ENCODE measurements around the gene ODAD3.
A peak's percentile ranks its signal among the peaks of the same experiment; 100 is the strongest.
"Not testable (repeated sequence)": the region's sequence is repeated elsewhere in the genome, so short reads cannot be mapped to it uniquely, and the experiment has no call there.

The ODAD3 gene

DNA sequence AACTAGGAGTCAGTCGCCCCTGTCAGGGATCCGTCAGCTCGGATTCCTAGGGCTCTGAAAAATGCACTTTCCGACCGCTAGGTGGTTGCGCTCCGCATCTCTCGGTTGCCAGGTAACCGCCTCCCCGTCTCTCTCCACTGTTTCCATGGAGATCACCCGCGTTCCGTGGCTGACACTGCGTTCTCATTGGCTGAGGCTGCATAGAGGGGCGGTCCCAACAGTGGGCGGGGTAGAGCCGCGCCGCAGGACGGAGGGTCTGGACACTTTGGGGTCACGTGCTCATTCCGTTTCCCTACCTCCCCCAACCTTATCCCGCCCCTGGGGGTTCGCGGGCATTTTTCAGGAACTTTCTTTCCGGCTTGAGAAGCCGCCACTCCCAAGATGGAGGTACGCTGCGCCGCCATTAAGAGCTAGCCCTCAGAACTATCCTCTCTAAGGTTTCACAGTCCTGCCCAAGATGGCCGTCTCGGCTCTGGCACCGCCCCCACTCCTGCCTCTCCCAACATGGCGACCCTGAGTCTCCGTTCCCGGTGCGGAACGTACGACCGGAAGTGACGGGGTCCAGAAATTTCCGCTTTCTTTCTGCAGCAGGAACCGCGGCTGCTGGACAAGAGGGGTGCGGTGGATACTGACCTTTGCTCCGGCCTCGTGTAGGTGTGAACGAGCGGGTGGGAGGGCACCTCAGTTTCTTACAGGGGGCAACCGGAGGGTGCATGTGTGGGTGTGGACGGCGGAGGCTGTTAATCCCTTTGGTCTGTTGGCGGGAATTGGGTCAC is at the start of gene ODAD3, which contains the start of gene PRKCSH:
Gene ODAD3 (minus strand): TSS at position 65 of the 776 bp plus-strand sequence. CDS start 105 bp downstream, outside the sequence.
Gene PRKCSH (plus strand): TSS at position 579 of the 776 bp plus-strand sequence. CDS start 483 bp downstream, outside the sequence.
- DNase-seq (ENCODE audit: low spot score) = peak; percentile 99

DNA sequence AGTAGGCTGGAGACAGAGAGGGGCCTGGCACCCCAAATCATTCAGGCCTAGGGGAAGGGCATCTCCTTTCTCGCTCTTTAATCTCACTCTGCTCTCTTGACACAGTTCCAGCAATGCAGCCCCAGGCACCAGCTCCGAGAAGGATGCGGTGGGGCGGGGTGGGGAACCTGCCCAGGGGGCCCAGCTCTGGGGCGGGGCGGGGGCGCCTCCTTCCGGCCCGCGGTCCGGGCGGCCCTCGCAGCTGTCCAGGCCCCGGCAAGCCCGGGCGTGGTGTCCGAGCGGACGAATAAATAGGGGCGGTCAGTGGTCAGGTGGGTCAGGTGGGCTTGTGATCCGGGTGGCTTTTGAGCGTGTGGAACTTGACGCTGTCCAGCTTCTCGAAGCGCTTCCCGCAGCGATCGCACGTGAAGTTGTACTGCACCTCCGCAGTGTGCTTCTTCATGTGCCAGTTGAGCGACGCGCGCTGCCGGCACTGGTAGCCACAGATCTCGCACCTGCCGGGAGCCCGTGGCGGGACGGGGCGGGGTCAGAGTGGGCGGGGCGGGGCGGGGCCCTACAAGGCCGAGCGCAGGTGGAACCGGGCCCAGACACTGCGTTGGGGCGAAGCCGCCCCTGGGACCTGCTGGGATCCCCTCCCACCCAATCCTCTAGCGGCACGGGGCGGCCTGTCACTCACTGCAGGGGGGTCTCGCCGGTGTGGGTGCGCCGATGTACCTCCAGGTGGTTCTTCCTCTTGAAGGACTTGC is 48.6 kb upstream of the ODAD3 start:
- no peak for DNase-seq (ENCODE audit: low spot score)

DNA sequence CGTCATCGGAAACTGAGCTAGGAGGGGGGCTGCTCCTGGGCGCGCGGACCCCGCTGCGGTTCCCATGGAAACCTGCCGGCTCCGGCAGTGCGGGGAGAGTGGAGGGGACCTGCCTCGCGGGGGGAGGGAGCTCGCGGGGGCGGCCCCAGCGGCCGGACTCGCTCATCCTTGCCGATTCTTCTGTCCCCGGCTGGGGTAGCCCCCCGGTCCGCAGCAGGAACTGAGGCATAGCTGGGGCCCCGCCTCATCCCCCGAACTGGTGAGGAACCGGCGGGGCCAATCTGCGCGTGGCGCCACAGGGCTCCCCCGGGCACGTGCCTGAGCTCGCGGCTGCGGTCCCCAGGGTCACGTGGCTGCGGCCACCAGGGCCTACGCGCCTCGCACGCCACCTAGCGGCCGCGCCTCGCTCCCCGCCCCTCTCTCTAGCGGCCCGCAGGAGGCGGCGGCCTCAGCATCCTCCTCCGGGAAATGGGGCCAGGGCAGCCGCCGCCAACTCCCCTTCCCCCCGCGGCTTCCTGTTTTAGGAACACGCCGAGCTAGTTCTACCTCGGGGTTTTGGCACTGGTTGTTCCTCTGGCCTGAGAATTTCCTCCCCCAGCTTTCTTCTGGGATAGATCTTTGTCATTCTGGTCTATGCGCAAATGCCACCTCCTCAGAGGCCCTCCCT is 47.6 kb upstream of the ODAD3 start:
- peak; percentile 82 for DNase-seq (ENCODE audit: low spot score)

DNA sequence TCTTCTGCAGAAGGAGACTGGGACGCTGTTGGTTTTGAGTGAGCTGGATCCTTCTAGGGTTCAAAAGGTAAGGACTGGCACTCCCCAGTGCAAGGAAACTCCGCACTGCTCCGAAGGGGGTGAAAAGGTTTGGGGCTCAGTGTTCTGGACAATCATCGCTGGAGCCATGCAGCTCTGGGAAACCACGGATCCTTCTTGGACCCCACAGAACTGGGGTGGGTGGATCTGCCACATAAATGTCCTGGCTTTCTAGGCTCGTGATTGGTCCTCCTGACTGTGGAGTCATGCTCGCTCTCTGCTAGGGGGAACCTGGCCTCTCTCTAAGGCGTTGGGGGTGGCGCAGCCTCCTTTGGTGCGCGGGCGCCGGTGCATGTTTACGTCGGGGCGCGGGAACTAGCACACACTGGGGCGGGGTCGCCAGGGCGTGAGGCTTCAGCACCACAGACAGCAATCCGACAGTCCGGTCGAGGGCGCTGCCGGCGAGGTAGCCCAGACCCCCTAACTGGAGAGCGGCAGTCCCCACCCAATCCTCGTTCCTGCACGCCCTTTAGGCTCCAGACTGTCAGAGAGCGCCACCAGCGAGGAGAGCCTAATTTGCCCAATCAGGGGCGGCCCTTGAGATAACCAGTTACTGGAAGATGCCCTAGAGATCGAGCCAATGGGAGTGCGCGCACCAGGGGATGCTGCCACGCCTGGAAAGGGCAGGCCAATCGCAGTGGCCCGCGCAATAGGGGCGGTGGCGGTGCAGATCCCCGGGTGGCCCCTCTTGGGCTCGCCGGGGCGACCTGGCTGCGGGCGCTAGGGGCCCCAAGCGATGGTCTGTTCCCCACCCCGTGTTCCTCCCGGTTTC is 46.8 kb upstream of the ODAD3 start:
- DNase-seq (ENCODE audit: low spot score) = peak; percentile 60

- no peak for DNase-seq (ENCODE audit: low spot score)
Measured at GRCh38 chr19:11480715-11481533, 46.0 kb upstream of the ODAD3 start, which contains the start of gene ELAVL3. Gene ELAVL3 (minus strand): TSS chr19:11481046. CDS start chr19:11480608, 438 bp downstream.

- DNase-seq (ENCODE audit: low spot score) = no peak
Measured at GRCh38 chr19:11479898-11480714, 45.2 kb upstream of the ODAD3 start.

GRCh38 chr19:11479090-11479897 is 44.4 kb upstream of the ODAD3 start:
- DNase-seq (ENCODE audit: low spot score) = no peak

DNA sequence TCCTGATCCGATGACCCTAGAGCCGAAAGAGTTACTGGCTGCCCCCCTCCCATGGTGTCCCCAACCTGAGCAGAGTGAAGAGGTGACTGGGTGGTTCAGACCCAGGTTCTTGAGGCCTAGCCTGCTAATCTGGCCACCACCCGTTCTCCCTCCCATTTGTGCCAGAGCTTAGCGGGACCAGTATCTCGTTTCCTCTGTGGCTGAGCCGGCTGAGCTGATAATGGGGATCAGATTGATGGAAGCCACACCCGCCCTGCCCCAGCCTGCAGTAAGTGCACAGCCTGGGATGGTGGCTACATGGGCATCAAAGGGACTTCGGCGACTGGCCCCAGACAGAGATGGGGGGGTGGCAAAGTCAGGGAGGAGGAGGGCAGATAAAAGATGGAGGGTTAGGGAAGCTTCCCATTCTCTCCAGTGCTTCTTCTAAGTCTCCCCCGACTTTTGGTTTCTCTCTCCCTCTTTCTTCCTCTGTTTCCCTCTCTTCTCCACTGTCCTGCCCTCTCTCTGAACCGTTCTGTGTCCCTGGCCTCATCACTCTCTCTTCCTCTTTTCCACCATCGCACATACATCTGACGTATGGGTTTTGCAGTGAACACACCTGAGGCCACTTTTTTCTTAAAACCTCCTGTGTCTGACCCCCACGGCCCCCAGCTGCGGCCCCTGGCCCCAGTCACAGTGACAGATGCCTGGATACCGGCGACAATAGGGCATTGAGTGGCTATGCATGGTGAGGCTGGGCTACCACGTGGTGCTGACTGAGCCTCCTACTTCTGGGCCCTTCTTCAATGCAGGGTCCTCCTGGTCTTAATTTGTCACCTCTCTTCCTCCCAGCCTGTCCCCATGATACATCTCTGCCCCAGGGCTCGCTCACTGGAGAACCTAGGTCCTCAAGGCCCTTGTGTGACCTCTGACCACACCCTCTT is 43.5 kb upstream of the ODAD3 start:
- DNase-seq (ENCODE audit: low spot score) = no peak

GRCh38 chr19:11475861-11476260 is 40.9 kb upstream of the ODAD3 start:
- no peak for DNase-seq (ENCODE audit: low spot score)

- DNase-seq (ENCODE audit: low spot score) = not testable (repeated sequence)
Measured at GRCh38 chr19:11475343-11475742, 40.4 kb upstream of the ODAD3 start.

DNA sequence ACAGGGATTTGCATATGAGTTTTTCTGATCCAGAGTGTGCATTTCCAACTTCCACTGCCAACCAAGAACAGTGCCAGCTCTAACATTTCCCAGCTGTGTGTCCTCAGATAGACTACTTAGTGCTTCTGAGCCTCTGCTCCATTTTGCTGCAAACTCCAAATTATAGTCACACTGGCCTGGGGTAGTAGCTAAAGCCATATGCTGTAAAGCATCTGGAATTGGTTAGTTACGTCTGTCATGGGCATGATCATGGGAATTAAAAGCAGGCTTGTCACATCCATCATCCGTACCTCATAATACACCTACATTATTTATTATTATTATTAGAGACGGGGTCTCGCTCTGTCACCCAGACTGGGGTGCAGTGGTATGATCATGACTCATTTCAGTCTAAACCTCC is 38.8 kb upstream of the ODAD3 start:
- no peak for DNase-seq (ENCODE audit: low spot score)

DNA sequence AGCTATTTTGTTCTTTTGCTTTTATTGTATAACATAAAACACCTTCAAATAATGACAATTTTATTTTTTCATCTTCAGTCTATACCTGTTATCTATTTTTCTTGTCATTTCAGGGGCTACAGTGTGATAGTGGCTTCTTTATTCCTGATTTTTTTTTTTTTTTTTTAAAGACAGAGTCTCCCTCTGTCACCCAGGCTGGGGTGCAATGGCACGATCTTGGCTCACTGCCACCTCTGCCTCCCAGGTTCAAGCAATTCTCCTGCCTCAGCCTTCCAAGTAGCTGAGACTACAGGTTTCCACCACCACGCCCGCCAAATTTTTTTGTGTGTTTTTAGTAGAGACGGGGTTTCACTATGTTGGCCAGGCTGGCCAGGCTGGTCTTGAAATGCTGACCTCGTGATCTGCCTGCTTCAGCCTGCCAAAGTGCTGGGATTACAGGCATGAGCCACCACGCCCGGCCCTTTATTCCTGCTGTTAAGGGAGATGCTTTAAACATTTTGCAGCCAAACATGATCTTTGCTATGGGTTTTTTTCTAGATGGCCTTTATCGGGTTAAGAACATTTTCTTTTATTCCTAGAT is 33.4 kb upstream of the ODAD3 start:
- not testable (repeated sequence) for DNase-seq (ENCODE audit: low spot score)

DNA sequence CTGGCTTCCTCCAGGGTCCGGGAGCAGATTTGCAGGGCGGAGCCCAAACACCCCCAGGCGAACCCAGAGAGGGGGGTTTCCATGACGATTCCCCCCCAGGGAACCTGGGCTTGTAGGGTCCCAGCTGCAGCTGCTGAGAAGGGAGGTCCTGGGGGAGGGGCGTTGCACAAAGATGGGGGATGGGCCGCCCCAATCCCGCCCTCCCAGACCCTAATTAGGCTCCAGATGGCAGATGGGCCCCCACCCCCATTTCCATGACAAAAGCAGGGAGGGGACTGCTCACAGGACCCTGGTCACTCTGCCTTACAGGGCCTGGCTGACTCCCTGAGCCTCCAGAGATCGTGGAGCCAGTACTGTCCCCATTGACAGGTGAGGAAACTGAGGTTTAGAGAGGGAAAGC is 30.7 kb upstream of the ODAD3 start:
- no peak for DNase-seq (ENCODE audit: low spot score)

DNA sequence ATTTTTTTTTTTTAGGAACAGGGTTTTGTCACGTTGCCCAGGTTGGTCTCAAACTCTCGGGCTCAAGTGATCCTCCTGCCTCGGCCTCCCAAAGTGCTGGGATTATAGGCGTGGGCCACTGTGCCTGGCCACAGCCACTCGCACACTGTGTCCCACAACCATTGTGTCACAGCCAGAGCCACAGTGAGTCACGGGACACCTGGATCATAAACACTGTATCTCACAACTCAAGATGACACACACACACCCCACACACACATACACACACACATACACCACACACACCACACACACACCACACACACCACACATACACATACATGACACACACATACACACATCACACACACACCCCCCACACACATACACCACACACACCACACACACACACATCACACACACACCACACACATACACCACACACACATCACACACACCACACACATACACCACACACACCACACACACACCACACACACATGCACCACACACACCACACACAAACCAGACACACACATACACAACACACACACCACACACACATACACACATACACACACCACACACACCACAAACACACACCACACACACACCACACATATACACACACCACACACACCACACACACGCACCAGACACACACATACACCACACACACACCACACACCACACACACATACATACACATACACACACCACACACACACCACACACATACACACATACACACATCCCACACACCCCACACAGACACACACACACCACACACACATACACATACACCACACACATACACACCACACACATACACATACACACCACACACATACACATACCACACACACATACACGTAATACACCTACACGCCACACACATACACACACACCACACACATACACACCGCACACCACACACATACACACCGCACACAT is 29.7 kb upstream of the ODAD3 start:
- no peak for DNase-seq (ENCODE audit: low spot score)

- no peak for DNase-seq (ENCODE audit: low spot score)
Measured at GRCh38 chr19:11463391-11463790, 28.5 kb upstream of the ODAD3 start.

DNA sequence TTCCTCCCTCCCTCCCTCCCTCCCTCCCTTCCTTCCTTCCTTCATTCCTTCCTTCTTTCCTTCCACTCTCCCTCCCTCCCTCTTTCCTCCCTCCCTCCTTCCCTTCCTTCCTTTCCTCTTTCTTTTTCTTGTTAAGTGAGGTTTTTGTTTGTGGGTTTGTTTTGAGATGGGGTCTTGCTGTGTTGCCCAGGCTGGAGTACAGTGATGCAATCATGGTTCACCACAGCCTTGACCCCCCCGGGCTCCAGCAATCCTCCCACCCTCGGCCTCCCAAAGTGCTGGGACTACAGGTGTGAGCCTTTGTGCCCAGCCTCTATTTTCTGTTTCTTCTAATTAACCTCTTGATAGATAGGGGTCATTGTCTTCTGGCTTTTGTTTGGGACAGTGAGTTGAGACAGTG is 26.5 kb upstream of the ODAD3 start:
- DNase-seq (ENCODE audit: low spot score) = no peak

All from CD4-positive, alpha-beta T cell treated with Interleukin-15 for 4 hours (primary cell).